ENCODE measurements around the gene ANXA8. TPM values are rescaled to one million over a fixed set of nuclear protein-coding genes. Genes with fewer than 3 reads are reported as not detected.
"Not testable (repeated sequence)": the region's sequence is repeated elsewhere in the genome, so short reads cannot be mapped to it uniquely, and the experiment has no call there.

ANXA8 gene
- total RNA-seq, 1 donor from 2014 or later, result 0.30 TPM

DNA sequence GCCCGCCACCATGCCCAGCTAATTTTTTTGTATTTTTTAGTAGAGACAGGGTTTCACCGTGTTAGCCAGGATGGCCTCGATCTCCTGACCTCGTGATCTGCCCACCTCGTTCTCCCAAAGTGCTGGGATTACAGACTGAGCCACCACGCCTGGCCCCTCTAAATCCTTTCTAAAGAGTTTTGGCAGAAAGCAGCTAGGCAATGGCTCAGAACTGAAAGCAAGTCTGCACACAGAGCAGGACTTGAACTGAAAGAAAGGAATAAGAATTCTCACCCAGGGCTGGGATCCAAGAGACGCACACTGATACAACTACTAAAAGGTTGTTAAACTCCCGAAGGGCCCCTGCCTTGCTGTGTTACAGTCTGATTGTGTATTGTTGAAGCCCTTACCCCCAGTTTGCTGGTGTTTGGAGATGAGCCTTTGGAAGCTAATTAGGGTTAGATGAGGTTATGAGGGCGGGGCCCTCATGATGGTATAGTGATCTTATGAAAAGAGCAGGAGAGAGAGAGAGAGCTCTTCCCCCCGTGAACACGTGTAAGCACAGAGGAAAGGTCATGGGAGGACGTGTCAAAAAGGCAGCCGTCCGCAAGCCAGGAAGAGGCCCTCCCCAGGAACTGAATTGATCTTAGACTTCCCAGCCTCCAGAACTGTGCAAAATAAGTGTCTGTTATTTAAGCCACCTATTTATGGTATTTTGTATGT lies 18.5 kb downstream of the ANXA8 start:
- DNase-seq (ENCODE audit: low read depth), result not testable (repeated sequence)

DNA sequence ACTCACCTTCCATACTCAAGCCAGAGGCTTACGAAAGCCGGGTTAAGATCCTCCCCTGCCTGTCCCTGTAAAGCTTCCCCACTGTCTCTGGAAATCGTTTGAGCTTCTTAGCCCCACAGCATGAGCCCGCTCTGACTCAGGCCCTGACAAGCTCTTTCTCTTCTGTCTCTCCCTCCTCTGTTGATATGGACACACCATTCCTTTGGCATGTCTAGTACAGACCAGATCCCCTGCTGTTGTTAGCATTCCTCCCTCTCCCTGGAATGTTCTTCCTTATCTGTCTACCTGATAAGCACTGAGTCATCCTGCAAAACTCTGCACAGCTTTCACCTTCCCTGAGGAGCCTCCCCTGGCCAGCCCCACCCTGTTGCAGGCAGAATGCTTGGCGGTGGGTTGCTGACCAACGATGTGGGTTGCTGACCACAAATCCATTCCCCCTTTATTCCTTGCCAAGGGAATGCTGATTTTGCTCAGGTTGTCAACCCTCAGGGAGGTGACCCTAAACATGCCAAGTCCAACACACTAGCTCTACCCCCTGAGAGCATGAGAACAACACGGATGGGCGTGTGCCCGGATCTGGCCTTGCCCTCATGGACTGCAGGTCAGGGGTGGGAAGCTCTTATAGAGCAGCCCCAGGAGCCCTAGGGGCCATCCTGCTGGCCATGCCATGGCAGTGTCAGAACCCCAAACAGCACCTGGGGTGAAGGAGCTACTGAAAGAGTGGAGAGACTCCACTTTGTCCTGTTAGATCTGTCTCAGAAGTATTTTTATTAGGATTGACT lies 21.1 kb downstream of the ANXA8 start:
- not testable (repeated sequence) for DNase-seq (ENCODE audit: low read depth)

DNA sequence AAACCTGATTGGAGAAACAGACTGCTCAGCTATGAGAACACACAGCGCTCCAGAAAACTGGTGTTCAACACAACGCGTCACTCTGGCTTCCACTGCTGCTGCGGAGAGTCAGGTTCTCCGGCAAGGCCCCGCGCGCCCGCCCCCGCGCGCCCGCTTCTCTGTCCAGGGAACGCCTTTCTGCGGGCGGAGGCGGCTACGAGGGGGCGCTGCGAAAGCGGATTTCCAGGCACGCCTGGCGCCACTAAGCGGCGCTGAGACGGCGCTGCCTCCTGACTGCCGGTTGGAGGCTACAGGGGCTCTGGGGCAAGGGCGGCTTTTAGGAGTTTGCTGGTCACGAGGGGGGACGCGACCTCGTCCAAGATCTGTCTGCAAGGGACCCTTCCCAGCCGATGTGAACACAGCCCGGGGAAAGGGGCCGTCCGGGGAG lies 22.6 kb downstream of the ANXA8 start:
- peak; percentile 53 for DNase-seq (ENCODE audit: low read depth)

DNA sequence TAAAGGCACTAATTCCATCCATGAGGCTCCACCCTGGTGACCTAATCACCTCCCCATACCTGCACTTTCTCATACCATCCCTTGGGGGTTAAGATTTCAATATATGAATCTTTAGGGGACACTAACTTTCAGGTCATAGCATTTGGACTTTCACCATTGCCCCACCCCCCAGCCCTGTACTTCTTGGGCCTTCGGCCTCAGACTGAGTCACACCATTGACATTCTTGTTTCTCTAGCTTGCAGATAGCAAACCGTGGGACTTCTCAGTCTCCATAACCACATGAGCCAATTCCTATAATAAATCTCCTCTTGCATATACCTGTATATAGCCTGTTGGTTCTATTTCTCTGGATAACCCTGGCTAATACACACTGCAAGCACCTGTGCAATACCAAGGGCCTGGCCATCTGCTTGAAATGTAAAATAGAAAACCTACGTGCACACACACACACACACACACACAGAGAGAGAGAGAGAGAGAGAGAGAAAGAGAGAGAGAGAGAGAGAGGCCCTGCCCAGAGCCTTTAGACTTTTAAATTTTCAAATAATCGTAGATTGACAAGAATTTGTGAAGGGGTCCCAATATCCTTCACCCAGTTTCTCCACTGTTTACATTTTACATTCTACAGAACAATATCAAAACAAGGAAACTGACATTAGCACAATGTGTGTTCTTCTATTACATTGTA lies 25.3 kb downstream of the ANXA8 start:
- DNase-seq (ENCODE audit: low read depth), result peak; percentile 80

DNA sequence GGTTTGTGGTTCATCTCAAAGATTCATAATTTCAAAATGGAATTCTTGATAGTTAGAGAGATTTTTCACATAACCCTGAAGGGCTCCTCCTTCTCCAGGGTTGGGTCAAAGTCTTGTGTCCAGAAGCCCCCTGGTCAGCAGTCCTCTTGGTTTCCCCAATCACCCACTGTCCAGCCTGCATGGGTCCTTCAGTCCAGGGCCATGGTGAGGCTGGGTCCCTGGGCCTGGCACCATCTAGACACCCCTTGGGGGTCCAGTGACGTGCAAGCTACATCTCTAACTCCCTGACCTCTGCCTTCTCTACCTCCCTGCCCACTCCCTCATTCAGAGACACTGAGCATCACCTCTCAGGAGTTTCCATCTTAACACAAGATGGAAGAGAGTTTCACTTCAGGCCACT lies 26.1 kb downstream of the ANXA8 start:
- DNase-seq (ENCODE audit: low read depth), result no peak

DNA sequence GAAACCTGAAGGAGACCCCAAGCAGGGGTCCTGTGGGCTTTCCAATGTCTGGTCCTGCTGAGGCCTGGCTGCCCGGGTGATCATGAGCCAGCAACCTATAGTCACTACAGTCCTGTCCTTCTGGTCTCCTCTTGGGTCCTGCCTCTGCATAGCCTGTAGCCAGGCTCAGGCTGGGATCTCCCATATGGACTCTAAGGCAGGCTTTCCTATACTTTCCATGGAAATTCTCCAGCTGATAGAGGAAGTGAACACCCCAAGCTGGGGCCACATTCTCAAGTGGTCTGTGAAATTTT lies 26.4 kb downstream of the ANXA8 start:
- no peak for DNase-seq (ENCODE audit: low read depth)

DNA sequence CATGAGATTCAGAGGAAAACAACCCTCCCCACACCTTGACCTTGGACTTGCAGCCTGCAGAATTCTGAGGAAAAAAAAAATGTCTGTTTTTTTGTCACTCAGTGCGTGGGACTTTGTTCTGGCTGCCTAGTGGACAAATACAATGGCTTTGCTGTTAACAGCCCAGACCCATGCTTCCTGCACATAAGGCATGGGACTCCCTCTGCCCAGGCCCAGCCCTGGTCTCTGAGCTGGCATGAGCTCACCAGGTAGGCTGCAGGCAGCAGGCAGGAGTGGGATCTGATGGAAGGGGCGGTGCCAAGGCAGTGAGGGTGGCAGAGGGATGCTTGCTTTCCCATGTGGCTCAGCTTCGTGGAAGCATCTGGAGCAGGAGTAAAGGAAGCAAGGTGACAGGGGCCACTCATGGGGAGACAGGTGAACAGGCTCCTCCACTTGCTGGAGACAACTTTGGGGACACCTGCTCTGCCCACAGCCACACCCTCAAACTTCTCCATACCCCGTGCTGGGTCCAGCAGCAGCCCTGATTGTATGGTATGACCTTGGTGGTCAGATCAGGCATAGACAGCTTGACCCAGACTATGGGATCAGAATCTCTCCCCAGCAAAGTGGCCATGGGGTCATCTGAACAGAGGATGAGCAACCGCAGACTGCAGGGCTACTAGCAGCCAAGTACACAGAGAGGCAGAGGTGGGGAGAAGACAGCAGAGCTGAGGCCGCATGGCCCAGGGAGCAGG lies 27.0 kb downstream of the ANXA8 start:
- no peak for DNase-seq (ENCODE audit: low read depth)

DNA sequence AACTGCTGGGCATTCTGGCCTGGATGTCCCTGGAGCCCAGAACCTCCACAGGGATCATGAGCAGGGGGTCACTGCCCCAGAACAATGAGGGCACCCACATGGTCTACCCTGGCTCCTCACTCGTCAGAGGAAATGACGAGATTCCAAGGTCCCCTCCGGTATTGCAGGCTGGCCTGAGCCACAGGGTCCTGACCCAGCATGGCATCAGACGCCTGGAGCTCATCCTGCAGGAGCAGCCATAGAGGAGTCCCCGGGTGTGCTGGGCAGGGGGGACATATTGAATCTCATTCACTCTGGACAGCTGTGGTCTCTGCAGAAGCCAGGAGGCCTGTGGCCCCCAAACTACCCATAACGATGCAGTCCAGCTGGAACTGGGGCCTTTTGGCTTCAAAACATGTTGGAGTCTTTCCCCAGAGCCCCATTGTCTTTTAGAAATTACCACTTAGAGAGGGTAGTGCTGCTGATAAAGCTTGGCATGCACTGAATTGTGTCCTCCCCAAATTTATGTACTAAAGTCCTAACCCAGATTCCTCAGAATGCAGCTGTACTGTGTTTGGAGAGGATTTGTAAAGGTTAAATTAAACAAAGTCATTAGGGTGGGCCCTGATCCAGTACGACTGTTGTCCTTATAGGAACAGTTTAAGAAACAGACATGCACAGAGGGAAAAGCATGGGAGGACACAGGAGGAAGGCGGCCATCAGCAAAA lies 27.7 kb downstream of the ANXA8 start:
- DNase-seq (ENCODE audit: low read depth), result no peak

DNA sequence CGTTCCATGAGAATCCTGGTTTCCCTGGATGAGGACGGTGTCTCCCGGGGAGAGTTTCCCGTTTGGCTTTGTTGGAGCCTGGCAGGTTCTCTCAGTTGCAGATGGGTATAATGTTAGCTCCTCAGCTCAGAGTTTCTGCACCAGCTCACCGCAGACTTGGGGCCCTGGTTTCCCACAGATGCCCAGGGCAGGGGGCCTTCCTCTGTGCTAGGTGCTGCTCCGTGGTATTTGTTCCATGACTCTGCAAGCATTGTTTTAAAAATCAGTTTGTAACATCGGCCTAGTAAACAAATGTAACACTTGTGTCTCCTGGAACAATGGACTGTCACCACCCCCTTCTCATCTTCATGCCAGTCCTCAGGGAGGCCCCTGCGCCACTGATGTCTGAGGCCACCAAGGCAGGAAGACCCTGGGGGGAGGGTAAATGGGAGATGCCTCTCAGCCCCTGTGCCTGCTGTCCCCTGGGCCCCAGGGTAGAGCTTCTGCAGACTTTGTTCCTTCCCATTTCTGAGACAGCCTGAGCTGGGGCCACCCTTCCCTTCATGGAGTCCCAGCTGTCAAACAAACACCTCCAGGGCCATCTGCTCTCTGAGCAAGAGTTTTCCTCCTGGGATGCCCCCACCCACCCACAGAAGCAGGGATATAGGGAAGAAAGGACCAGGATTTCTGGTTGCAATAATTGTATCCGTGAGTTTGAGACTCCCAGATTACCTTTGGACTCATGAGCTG lies 28.4 kb downstream of the ANXA8 start:
- not testable (repeated sequence) for DNase-seq (ENCODE audit: low read depth)

DNA sequence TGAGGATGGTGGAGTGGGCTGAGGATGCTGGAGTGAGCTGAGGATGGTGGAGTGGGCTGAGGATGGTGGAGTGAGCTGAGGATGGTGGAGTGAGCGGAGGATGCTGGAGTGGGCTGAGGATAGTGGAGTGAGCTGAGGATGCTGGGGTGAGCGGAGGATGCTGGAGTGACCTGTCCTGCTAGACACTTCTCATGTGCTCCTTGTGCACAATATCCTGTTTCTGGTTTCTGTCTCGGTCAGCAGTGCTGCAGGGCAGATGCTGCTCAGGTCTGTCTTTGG lies 29.2 kb downstream of the ANXA8 start:
- DNase-seq (ENCODE audit: low read depth), result no peak

DNA sequence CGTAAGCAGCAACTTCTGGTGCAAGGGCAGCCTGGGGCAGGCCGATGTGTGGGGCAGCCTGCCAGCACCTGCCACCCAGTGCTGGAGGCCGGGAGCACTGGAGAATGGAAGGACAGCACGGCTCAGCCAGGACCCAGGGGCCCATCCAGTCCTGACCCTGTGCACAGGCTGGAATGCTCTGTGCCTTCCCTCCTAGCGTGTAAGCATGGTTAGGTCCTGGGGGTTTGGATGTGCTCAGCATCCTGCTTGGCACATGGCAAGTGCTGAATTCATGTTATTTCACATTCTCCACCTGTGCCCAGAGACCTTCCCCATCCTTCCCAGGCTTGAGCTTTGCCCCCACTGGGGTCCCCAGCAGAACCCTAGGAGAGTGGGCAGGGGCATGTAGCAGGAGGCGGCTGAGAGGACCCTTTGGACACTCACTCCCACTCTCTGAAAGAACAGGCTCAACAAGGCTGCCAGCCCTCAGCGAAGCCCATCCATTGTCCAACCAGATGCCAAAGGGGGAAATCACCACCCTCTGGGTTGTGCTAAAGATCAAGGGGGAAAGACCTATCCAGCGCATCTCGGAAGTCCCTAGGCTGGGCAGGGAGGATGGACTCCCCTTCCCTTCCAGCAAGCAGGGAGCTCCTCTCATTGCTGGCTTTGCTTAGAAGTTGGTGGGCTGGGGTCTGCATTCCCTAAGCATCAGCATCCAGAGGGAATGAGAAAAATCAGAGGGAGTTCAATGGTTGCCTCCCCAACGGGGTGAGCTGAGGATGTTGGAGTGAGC lies 29.7 kb downstream of the ANXA8 start:
- DNase-seq (ENCODE audit: low read depth), result no peak

DNA sequence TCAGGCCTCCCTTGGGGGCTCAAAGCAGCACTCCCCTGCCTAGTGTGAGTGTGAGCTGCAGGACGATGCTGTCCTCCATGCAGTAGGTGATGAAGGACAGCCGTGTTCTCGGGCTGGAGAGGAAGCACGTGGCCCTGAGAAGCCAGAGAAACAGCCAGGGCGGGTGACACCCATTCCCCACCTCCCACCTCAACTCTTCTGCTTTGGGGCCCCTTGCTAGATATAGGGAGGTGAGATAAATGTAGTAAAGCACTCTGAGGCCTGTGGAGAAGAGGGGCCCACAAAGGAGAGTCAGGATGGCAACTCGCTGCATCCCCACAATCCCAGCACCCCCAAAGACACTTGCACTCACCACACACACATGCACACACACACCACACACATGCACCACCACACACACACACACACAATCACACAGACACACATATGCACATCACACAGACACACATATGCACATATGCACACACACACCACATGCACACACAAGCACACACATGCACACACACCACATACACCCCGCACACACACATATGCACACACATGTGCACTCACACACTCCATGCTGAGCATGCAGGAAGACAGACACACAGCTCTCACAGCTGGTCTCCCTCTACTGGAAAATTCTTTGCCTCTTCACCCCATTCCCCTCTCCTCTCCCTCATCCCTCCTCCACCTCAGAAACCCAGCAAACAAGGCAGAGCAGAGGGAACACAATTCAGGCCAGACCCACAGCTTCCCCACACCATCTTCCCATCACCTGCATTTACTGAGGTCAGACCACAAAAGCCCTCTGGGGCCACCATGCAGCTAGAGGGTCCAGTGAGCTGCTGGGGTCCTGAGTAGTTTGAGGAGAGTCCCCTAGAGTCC lies 30.5 kb downstream of the ANXA8 start:
- DNase-seq (ENCODE audit: low read depth), result no peak

DNA sequence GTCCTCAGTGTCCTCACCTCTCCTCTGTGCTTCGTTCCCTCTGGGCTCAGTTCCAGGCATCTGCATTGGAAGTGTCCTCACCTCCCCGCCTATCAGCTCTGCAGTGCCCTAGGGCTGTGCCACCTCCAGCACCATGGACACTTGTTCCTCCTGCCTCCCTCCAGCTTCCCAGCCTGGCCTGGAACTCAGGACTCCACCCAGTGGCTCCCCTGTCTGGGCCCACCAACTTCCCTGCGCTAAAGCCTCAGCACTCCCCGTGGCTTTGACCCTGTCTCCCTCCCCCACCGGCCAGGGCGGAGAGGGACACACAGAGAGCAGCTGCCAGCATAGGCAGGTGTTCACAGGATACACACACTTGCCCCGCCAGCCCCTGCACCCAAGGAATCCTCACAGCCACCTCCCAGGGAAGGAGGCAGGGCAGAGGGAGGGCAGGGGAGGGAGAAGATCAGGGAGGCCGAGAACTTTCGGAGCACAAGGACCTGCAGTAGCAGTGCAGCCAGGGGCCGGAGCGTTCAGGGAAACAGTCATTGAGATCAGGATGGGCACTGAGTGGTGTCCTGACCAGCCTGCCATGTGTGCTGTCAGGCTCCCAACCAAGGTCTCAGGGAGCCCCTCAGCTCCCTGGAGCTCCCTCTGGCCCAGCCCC lies 31.3 kb downstream of the ANXA8 start:
- no peak for DNase-seq (ENCODE audit: low read depth)

DNA sequence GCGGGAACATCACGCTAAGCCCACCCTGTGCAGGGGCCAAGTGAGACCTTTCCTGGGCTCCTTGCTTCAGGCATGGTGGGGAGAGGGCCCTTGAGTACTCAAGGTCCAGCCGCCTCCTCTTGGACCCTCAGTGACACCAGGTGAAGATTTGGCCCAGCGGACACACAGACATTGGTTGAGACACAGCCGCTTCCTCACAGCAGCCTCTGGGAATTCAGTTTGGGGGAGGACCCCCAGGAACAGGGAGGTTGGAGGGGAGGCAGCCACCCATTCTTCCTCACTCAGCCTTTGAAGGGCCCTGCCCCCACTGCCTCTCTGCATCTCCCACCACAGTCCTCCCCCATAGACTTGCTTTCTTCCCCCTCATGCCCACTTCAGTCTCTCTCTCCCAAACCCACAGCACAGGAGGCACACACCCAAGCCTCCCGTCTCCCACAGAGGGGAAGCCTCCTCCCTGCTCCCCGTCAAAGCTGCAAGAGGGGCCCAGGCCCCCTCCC lies 31.9 kb downstream of the ANXA8 start:
- DNase-seq (ENCODE audit: low read depth), result no peak

DNA sequence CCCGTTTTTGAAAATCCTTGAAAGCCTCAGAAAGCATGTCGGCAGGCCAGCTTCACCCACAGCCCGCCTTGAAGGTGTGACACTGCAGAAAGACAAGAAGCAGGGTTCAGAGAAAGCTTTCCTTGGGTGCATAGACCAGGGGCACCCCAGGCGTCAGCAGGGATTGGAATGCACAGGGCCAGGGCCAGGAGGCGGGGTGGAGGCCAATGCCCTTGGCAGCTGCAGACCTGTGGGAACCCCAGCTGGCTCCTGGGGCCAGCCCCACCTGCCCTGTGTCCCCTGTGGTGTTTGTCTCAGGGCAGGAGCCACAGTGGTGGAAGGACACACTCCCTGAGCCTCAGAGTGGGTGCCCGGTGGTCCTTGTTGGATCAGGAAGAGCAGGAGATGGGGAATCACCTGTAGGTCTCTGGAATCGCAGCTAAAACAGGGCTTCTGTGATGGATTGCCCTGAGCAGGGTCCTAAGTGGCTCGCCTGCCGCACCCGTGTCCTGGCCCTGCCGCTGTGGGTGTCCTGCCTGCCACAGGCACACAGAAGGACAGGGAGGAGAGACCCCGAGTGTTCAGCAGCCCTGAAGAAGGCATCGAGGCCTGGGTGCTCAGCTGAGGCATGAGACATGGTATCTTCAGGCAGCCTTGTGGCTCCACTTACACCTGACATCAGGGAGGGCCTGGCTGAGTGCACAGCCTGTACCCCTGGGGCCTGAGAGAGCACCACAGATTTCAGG lies 32.5 kb downstream of the ANXA8 start:
- no peak for DNase-seq (ENCODE audit: low read depth)

DNA sequence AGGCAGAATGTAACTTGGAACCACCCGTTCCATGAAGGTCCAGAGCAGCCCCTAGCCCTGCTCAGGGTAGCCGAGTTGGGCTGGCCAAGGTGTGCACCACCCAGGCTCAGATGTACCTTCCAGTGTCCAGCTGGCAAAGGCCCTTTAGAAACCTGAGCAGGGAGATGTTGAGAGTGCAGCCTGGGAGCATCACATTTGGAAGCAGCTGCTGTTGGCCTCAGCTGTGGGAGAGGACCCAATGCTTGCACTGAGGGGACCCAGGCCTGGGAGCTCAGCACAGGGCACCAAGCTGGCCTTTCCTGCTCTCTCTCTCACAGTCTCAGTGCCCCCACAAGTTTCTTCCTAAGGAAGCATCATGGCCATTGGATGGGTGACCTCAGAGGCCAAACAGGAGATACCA lies 33.5 kb downstream of the ANXA8 start:
- DNase-seq (ENCODE audit: low read depth), result no peak

DNA sequence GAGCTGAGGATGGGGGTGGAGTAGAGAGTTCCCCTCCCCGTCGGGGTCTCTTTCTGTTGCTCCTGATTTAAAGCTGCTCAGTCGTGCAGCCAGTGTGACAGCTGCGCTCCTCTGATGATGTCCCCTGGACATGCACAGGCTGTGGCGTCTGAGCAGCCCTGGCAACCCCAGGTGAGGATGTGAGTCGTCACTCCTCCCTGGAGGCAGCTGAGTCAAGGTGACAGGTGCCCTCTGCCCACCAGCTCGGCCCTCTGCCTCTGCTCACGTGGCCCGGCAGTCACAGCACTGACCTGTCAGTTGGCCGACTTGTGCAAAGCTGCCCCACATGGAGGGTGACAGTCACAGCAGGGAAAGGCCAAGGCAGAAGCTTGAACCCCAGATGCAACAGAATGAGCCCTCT lies 33.9 kb downstream of the ANXA8 start:
- no peak for DNase-seq (ENCODE audit: low read depth)

All from renal cortical epithelial cell (primary cell).